Endothelial cell (in vitro differentiated cells): Measurements from ENCODE around the gene RNASE11. TPM values are rescaled to one million over a fixed set of nuclear protein-coding genes. Genes with fewer than 3 reads are reported as not detected.

Source experiments
- DNase-seq: peaks from one replicate; pipeline ENCODE4 v3.0.0; 2021; ENCODE audit warnings: low spot score
- H3K27ac Mint-ChIP-seq: one replicate; pipeline ENCODE4 v1.8.0; 2021; ENCODE audit warnings: mixed read lengths, inconsistent platforms; ENCODE audit not compliant: unreplicated experiment
- H3K27me3 Mint-ChIP-seq: one replicate; pipeline ENCODE4 v1.8.0; 2021; ENCODE audit warnings: mild to moderate bottlenecking, moderate library complexity, mixed read lengths, inconsistent platforms; ENCODE audit not compliant: unreplicated experiment
- H3K36me3 Mint-ChIP-seq: one replicate; pipeline ENCODE4 v1.8.0; 2021; ENCODE audit warnings: mild to moderate bottlenecking, low read depth, mixed read lengths, inconsistent platforms; ENCODE audit not compliant: unreplicated experiment
- H3K4me1 Mint-ChIP-seq: one replicate; pipeline ENCODE4 v1.8.0; 2021; ENCODE audit warnings: mild to moderate bottlenecking, mixed read lengths, inconsistent platforms; ENCODE audit not compliant: unreplicated experiment
- H3K4me3 Mint-ChIP-seq: one replicate; pipeline ENCODE4 v1.8.0; 2021; ENCODE audit warnings: mild to moderate bottlenecking, mixed read lengths, inconsistent platforms; ENCODE audit not compliant: unreplicated experiment
- H3K9me3 Mint-ChIP-seq: one replicate; pipeline ENCODE4 v1.8.0; 2021; ENCODE audit warnings: mixed read lengths, inconsistent platforms; ENCODE audit not compliant: unreplicated experiment
- CTCF ChIP-seq: fragments of 200-600 bp; sonication (generic); IDR thresholded peaks from one replicate; pipeline ENCODE4 v1.5.0; 2021; ENCODE audit warnings: antibody characterized with exemption; ENCODE audit not compliant: unreplicated experiment
- total RNA-seq: library from RNA; stranded (reverse); fragmentation: NEBNext Ultra II Directional; extraction: Animal tissue kit (Norgen Biotek cat#: 25700); gene quantifications from one replicate; pipeline ENCODE4 v1.2.1, GENCODE V29; 2021; ENCODE audit not compliant: unreplicated experiment

RNASE11 gene
- total RNA-seq, 1 donor from 2014 or later: 0.31 TPM

GRCh38 chr14:20631023-20631879, 43.5 kb upstream of the RNASE11 start:
- H3K4me1 Mint-ChIP-seq: peaks cover 42% of the 10 kb centered on the region
- no peak for TF ChIP-seq CTCF
- H3K9me3 Mint-ChIP-seq: no peaks in the 10 kb centered on the region
- no peaks in the 10 kb centered on the region for H3K36me3 Mint-ChIP-seq
- peak; percentile 66 for DNase-seq
- H3K27me3 Mint-ChIP-seq: peaks cover 16% of the 10 kb centered on the region
- H3K27ac Mint-ChIP-seq: peak overlapping the region; percentile 49
- H3K4me3 Mint-ChIP-seq: peak overlapping the region; percentile 89

GRCh38 chr14:20630340-20631022, 42.7 kb upstream of the RNASE11 start:
- DNase-seq: peak; percentile 30
- Mint-ChIP-seq H3K27me3 (peaks cover 19% of the 10 kb centered on the region), H3K36me3 (no peaks in the 10 kb centered on the region), H3K9me3 (no peaks in the 10 kb centered on the region), H3K4me3 (peak overlapping the region; percentile 89), H3K27ac (peak overlapping the region; percentile 49), H3K4me1 (peaks cover 46% of the 10 kb centered on the region)
- no peak for TF ChIP-seq CTCF

GRCh38 chr14:20628063-20628854, 40.5 kb upstream of the RNASE11 start:
- Mint-ChIP-seq H3K27me3 (peaks cover 29% of the 10 kb centered on the region), H3K4me1 (peaks cover 54% of the 10 kb centered on the region), H3K9me3 (no peaks in the 10 kb centered on the region), H3K36me3 (peaks cover 4% of the 10 kb centered on the region), H3K27ac (no peak overlapping the region), H3K4me3 (peak overlapping the region; percentile 12)
- TF ChIP-seq CTCF: no peak
- DNase-seq: no peak

- H3K27ac Mint-ChIP-seq: no peak overlapping the region
- H3K9me3 Mint-ChIP-seq: no peaks in the 10 kb centered on the region
- peak overlapping the region; percentile 66 for H3K4me3 Mint-ChIP-seq
- H3K36me3 Mint-ChIP-seq: peaks cover 4% of the 10 kb centered on the region
- no peak for DNase-seq
- no peak for TF ChIP-seq CTCF
- H3K27me3 Mint-ChIP-seq: peaks cover 22% of the 10 kb centered on the region
- peaks cover 53% of the 10 kb centered on the region for H3K4me1 Mint-ChIP-seq
Measured at GRCh38 chr14:20627346-20628027, 39.7 kb upstream of the RNASE11 start.
